K562 (cell line): ENCODE data around the gene TMEM156. TPM values are rescaled to one million over a fixed set of nuclear protein-coding genes. Genes with fewer than 3 reads are reported as not detected.

Experiments used
- ATAC-seq: fragments of 200-7000 bp; cut with Tn5 transposase; 3 replicates; pipeline ENCODE4 v1.9.1; 2020; ENCODE audit warnings: moderate library complexity
- BruUV-seq: library from RNA; stranded (reverse); fragments of 400-500 nt; replicated peaks from 2 replicates; lab custom pipeline; 2021; lab: Mats Ljungman, UMichigan
- CTCF ChIA-PET: fragments of 300-600 bp; formaldehyde crosslinking; extraction: SDS; loops from one replicate; lab custom pipeline; 2021; ENCODE audit warnings: low intra/inter-chr PET ratio; lab: Yijun Ruan, JAX
- POLR2A ChIA-PET: fragments of 300-600, 350-650 bp; sonication (Branson Sonifier 250); formaldehyde crosslinking; extraction: SDS; loops from one replicate; lab custom pipeline; 2021; ENCODE audit warnings: antibody characterized with exemption, inconsistent platforms; lab: Yijun Ruan, JAX
- DNase-seq, 4 experiments: peaks; one replicate each; pipeline versions ENCODE4 v3.0.0 to v3.0.0-alpha.2; 2011 to 2018; ENCODE audit warnings: low spot score in 3 of 4, mixed read lengths in 3 of 4; ENCODE audit errors: extremely low read depth in 1 of 4
- FAIRE-seq: peaks from 2 replicates; lab custom pipeline; 2011; peaks lifted over from hg19 to GRCh38; lab: Jason Lieb, UNC
- H2AFZ ChIP-seq: 2 replicates; pipeline ENCODE4 v1.6.0; 2011; ENCODE audit warnings: low read depth, low read length, control low read depth, inconsistent platforms
- H3K27ac ChIP-seq: fragments of 200-600 bp; 3 replicates; pipeline ENCODE4 v1.8.0; 2011; ENCODE audit warnings: low read depth, mild to moderate bottlenecking, control low read depth, inconsistent platforms, low read length, moderate library complexity, mixed read lengths; ENCODE audit errors: extremely low read depth
- H3K27me3 ChIP-seq, 2 experiments: fragments of 300-600 bp in 1 of 2; 2 replicates in 1 of 2; 3 replicates in 1 of 2; pipeline versions ENCODE4 v1.6.0 to v1.8.0; 2011; ENCODE audit warnings: inconsistent platforms in 2 of 2, low read length in 2 of 2, mild to moderate bottlenecking in 1 of 2, mixed read lengths in 1 of 2, moderate library complexity in 1 of 2; ENCODE audit not compliant: control insufficient read depth in 2 of 2, insufficient read depth in 2 of 2
- H3K36me3 ChIP-seq: fragments of 300-600 bp; 3 replicates; pipeline ENCODE4 v1.8.0; 2011; ENCODE audit warnings: mild to moderate bottlenecking, low read length, inconsistent platforms; ENCODE audit not compliant: control insufficient read depth, insufficient read depth
- H3K4me1 ChIP-seq, 2 experiments: fragments of 200-600 bp in 1 of 2; replicated peaks in 1 of 2; 2 replicates in 1 of 2; 3 replicates in 1 of 2; pipeline versions ENCODE4 v1.5.1 to v1.8.0; 2011; ENCODE audit warnings: inconsistent platforms in 2 of 2, low read length in 2 of 2, mild to moderate bottlenecking in 1 of 2, mixed read lengths in 1 of 2, moderate library complexity in 1 of 2; ENCODE audit not compliant: control insufficient read depth in 2 of 2, insufficient read depth in 2 of 2
- H3K4me2 ChIP-seq: 2 replicates; pipeline ENCODE4 v1.6.1; 2011; ENCODE audit warnings: low read length, control low read depth, inconsistent platforms, mixed read lengths; ENCODE audit not compliant: insufficient read depth
- H3K4me3 ChIP-seq: fragments of 200-600 bp; sonication (generic), shearing (Covaris generic); 2 replicates; pipeline ENCODE4 v1.5.1; 2016; ENCODE audit warnings: control low read depth, inconsistent platforms
- H3K79me2 ChIP-seq: fragments of 200-600 bp; 3 replicates; pipeline ENCODE4 v1.8.0; 2011; ENCODE audit warnings: low read length, inconsistent platforms; ENCODE audit not compliant: control insufficient read depth, insufficient read depth
- H3K9ac ChIP-seq, 2 experiments: 2 replicates each; pipeline versions ENCODE4 v1.6.0 to v1.6.1; 2011; ENCODE audit warnings: low read depth in 2 of 2, low read length in 2 of 2, control low read depth in 1 of 2, inconsistent platforms in 1 of 2, mild to moderate bottlenecking in 1 of 2, mixed read lengths in 1 of 2; ENCODE audit not compliant: insufficient read depth in 1 of 2
- H3K9me1 ChIP-seq: one replicate; pipeline ENCODE4 v1.6.0; 2011; ENCODE audit warnings: inconsistent platforms, mild to moderate bottlenecking, low read length, moderate library complexity; ENCODE audit not compliant: control insufficient read depth, insufficient read depth
- H3K9me3 ChIP-seq: replicated peaks from 2 replicates; pipeline ENCODE4 v1.5.1; 2011; ENCODE audit warnings: low read depth, low read length, inconsistent platforms; ENCODE audit not compliant: control insufficient read depth, insufficient read depth
- H4K20me1 ChIP-seq: replicated peaks from 2 replicates; pipeline ENCODE4 v1.6.1; 2011; ENCODE audit warnings: low read length, inconsistent platforms, mixed read lengths; ENCODE audit not compliant: control insufficient read depth, insufficient read depth
- AFF1 ChIP-seq, 2 experiments: fragments of 450-650 bp; IDR thresholded peaks; 2 replicates each; pipeline ENCODE4 v1.6.1; 2018; ENCODE audit warnings: mild to moderate bottlenecking in 2 of 2, low read depth in 1 of 2; ENCODE audit not compliant: partially characterized antibody in 2 of 2
- NCOA4 ChIP-seq: fragments of 450-650 bp; IDR thresholded peaks from 2 replicates; pipeline ENCODE4 v1.6.1; 2018; ENCODE audit warnings: mild to moderate bottlenecking; ENCODE audit not compliant: partially characterized antibody
- SMAD4 ChIP-seq: fragments of 250-450 bp; sonication (Bioruptor Pico); conservative IDR thresholded peaks from 2 replicates; pipeline ENCODE4 v1.8.0; 2021; ENCODE audit warnings: inconsistent platforms, mild to moderate bottlenecking, moderate library complexity
- ZNF280A ChIP-seq: fragments of 450-650 bp; IDR thresholded peaks from 2 replicates; pipeline ENCODE4 v1.6.1; 2018; ENCODE audit warnings: mild to moderate bottlenecking, low read depth; ENCODE audit not compliant: partially characterized antibody
- WGBS: fragments of 100-300 bp; shearing (Covaris generic); methylation state at CpG from one replicate; pipeline ENCODE4 v1.1.6; 2016; ENCODE audit warnings: low coverage, mixed read lengths; ENCODE audit not compliant: insufficient coverage; ENCODE audit errors: missing lambda C conversion rate; 5-methylcytosine and 5-hydroxymethylcytosine counted together
- in situ Hi-C: fragments of 300-500 bp; cut with MboI; formaldehyde crosslinking; loops from 4 replicates; pipeline ENCODE4 v1.15.0; 2018; ENCODE audit warnings: inconsistent platforms, mixed read lengths
- intact Hi-C: fragments of 100-400 bp; cut with micrococcal nuclease; formaldehyde crosslinking; loops from 2 replicates; pipeline ENCODE4 v1.14.2; 2022
- polyA plus RNA-seq, 8 experiments: library from polyadenylated mRNA; depleted of rRNA in 4 of 8; stranded (reverse) in 5 of 8; unstranded in 3 of 8; fragments of >200 nt; fragmentation: Nextera tagmentation in 2 of 8; fragmentation: Illumina TruSeq in 1 of 8; extraction: Ambion mirVana in 2 of 8; extraction: Trizol in 1 of 8; gene quantifications; 2 replicates each; pipeline versions ENCODE4 v1.2.1 to v1.2.3, GENCODE V29; 2011 to 2014; ENCODE audit warnings: inconsistent platforms in 1 of 8, missing spikeins in 1 of 8
- total RNA-seq, 7 experiments: library from RNA; depleted of rRNA in 6 of 7; stranded (reverse); fragments of >200 nt in 6 of 7; fragmentation: Illumina TruSeq in 2 of 7; extraction: Trizol in 2 of 7; gene quantifications; 2 replicates each; pipeline versions ENCODE4 v1.2.1 to v1.2.3, GENCODE V29; 2011 to 2021; ENCODE audit warnings: low replicate concordance in 1 of 7
- TF ChIP-seq, protein P1 (sequence below): sonication (generic); formaldehyde crosslinking; IDR thresholded peaks from 2 replicates; pipeline ENCODE4 v1.9.0; 2022; ENCODE audit warnings: mild to moderate bottlenecking, missing genetic modification reagents

TMEM156 gene
- total and polyA plus RNA-seq, 9 of the 15 experiments (the other 6 are each of a cell fraction or from before 2014, with no cell fraction given): 3.5 to 9.6 (median 6.4) TPM

DNA sequence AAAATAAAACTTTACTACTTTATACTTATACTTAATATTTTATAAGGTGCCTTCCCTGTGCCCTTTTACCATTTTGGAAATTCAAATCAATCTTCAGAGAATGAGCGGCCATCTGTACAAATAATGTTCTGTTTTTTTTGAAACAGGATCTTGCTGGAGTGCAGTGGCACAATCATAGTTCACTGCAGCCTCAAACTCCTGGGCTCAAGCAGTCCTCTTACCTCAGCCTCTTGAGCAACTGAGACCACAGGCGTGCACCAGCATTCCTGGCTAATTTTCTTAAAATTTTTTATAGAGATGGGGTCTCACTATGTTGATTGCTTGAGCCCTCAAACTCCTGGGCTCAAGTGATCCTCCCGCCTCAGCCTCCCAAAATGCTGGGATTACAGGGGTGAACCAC is 111.1 kb downstream of the TMEM156 start:
- no peak overlapping the region for H3K9ac ChIP-seq
- no peak overlapping the region for H3K4me2 ChIP-seq
- H3K36me3 ChIP-seq: no peaks in the 10 kb centered on the region
- no peaks in the 10 kb centered on the region for H3K9me1 ChIP-seq
- H3K9me3 ChIP-seq: no peaks in the 10 kb centered on the region
- TF ChIP-seq, protein P1, sequence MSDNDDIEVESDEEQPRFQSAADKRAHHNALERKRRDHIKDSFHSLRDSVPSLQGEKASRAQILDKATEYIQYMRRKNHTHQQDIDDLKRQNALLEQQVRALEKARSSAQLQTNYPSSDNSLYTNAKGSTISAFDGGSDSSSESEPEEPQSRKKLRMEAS: no peak
- TF ChIP-seq SMAD4 (CRISPR knock-in tag): no peak
- TF ChIP-seq NCOA4: no peak
- no peak for TF ChIP-seq ZNF280A
- no peak for TF ChIP-seq AFF1 (IDR thresholded peaks at IDR 0.05; ENCODE audit: low read depth in 1 of 2, partially characterized antibody in 2 of 2)
- TF ChIP-seq, all 486 proteins: peak for 0
- FAIRE-seq: no peak
- H3K27ac ChIP-seq: no peak overlapping the region
- ATAC-seq: no peak
- CTCF ChIA-PET: no interaction called here
- in situ Hi-C loops: no loop called here
- peaks cover 4% of the 10 kb centered on the region; the same call in 1 of the 2 replicates for H4K20me1 ChIP-seq
- WGBS: 39% methylated on average over 3 of the region's 3 CpGs
- no TSS peak for BruUV-seq
- H3K4me3 ChIP-seq: no peak overlapping the region
- intact Hi-C loops: no loop called here
- no peak overlapping the region for H2AFZ ChIP-seq
- H3K79me2 ChIP-seq: no peaks in the 10 kb centered on the region
- no peak for DNase-seq
- no peaks in the 10 kb centered on the region for H3K4me1 ChIP-seq
- POLR2A ChIA-PET: no interaction called here
- no peaks in the 10 kb centered on the region for H3K27me3 ChIP-seq
